D721Med (cell line): Measurements from ENCODE around the gene ZSWIM1.

Experiments used
- DNase-seq: peaks from one replicate; pipeline ENCODE4 v3.0.0; 2011; ENCODE audit warnings: low spot score; ENCODE audit not compliant: insufficient read length
- FAIRE-seq: peaks from 2 replicates; lab custom pipeline; 2011; peaks lifted over from hg19 to GRCh38; lab: Jason Lieb, UNC
- TF ChIP-seq, protein P1 (sequence below): IDR thresholded peaks from 2 replicates; pipeline ENCODE4 v1.5.1; 2012; ENCODE audit warnings: mild to moderate bottlenecking, control low read depth; ENCODE audit not compliant: insufficient read depth; ENCODE audit errors: missing control alignments

The ZSWIM1 gene

GRCh38 chr20:45835825-45836224, 45.2 kb upstream of the ZSWIM1 start:
- FAIRE-seq (no peak), DNase-seq (no peak)
- TF ChIP-seq, protein P1, sequence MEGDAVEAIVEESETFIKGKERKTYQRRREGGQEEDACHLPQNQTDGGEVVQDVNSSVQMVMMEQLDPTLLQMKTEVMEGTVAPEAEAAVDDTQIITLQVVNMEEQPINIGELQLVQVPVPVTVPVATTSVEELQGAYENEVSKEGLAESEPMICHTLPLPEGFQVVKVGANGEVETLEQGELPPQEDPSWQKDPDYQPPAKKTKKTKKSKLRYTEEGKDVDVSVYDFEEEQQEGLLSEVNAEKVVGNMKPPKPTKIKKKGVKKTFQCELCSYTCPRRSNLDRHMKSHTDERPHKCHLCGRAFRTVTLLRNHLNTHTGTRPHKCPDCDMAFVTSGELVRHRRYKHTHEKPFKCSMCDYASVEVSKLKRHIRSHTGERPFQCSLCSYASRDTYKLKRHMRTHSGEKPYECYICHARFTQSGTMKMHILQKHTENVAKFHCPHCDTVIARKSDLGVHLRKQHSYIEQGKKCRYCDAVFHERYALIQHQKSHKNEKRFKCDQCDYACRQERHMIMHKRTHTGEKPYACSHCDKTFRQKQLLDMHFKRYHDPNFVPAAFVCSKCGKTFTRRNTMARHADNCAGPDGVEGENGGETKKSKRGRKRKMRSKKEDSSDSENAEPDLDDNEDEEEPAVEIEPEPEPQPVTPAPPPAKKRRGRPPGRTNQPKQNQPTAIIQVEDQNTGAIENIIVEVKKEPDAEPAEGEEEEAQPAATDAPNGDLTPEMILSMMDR = no peak

DNA sequence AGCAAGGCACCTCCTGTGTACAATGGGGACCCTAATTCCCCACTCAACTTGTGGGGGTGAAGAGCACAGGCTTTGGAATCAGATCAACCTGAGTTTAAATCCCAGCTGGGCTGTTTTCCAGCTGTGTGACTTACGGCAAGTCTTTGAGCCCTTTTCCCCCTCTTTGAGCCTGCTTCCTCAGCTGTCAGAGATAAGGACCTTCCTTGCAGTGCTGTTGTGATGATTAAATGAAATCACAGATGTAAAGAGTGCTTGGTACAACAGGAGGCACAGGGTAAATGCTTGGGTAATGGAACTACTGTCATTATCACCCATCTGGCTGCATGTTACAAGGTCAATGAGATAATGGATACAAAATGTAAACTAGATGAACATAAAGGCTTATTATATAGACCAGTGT, 44.2 kb upstream of the ZSWIM1 start:
- no peak for FAIRE-seq
- TF ChIP-seq, protein P1 = no peak

GRCh38 chr20:45840700-45841198, 40.3 kb upstream of the ZSWIM1 start:
- DNase-seq (no peak), FAIRE-seq (no peak)
- TF ChIP-seq, protein P1 = no peak

More for the DNA sequence above, 44.2 kb upstream of the ZSWIM1 start:
- DNase-seq = no peak

DNA sequence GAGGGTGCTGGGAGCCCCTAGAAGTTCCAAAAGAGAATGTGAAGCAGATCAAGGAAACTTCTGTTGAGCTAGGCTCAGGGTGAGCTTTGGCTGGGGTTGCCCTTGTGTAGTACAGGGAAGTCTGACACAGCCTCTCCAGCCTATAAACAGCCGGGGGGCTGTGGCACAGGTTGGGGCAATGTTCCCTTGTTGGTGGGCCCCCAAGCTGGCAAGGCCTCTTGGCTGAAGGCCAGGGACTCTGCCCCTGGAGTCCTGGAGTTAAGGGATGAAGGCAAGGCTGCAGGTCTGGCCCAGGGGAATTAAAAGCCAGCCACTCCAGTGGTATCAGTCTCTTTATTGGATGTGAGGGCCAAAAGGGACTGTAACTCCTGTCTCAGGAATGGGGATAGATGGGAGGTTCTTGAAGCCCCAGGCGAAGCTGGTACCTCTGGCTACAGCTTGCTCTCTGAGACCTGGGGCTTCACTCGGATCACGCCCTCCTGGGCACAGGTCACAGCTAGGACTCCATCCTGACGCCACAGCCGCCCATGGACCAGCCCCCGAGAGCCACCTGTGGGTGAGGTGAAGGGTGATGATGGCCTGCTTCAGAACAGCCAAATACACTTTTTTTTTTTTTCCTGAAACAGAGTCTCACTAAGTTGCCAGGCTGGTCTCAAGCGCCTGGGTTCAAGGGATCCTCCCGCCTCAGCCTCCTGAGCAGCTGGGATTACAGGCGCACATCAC, 39.5 kb upstream of the ZSWIM1 start:
- no peak for FAIRE-seq
- TF ChIP-seq, protein P1 = no peak
- DNase-seq = no peak

- DNase-seq (no peak), FAIRE-seq (no peak)
- TF ChIP-seq, protein P1 = no peak
These were observed 38.7 kb upstream of the ZSWIM1 start for GRCh38 chr20:45842169-45842812.

- TF ChIP-seq, protein P1 = no peak
- no peak for DNase-seq
- FAIRE-seq = no peak
These were observed 37.5 kb upstream of the ZSWIM1 start for GRCh38 chr20:45843506-45843905.

GRCh38 chr20:45845452-45845851, 35.6 kb upstream of the ZSWIM1 start:
- FAIRE-seq (no peak), DNase-seq (no peak)
- TF ChIP-seq, protein P1 = no peak
